Caki2 (cell line): ENCODE data around the gene PHF21A. TPM values are rescaled to one million over a fixed set of nuclear protein-coding genes. Genes with fewer than 3 reads are reported as not detected.

Experiments used
- DNase-seq: peaks from one replicate; pipeline ENCODE4 v3.0.0-alpha.2; 2015; ENCODE audit warnings: low read depth
- in situ Hi-C: cut with HindIII; loops from 2 replicates; pipeline ENCODE4 v1.10.0; 2016; ENCODE audit warnings: low sequenced_read_pairs, low pct_unique_long_range_greater_than_20kb, mixed read lengths
- total RNA-seq: library from RNA; depleted of rRNA; stranded (reverse); fragments of >200 nt; shearing (Covaris generic); gene quantifications from 2 replicates; pipeline ENCODE4 v1.2.3, GENCODE V29; 2014; ENCODE audit warnings: low replicate concordance

Gene PHF21A
- total RNA-seq, 1 experiment from 2014 or later = 12.0 TPM

DNA sequence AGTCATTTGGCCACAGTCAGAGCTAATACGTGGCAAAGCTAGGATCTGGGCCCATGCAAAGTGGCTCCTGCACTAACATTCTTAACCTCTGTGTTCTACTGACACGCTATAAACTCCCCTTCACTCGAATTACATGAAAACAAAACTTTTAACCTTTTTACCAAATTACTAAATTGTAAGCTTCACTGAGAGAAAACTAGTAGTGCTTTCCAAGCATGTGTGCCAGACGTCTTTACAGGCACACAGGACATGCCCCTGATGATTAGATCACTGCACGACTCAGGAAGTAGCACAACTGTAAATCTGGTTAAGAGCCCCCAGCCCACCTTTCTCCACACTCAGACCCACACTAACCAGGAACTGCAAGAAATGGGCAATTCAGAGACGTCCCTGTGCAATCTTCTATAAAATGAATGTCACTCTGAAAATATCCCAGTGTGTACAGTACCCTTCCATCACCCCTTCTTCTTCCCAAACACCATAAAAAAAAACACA, 16.1 kb downstream of the PHF21A start:
- no peak for DNase-seq
- in situ Hi-C loops = no loop called here

DNA sequence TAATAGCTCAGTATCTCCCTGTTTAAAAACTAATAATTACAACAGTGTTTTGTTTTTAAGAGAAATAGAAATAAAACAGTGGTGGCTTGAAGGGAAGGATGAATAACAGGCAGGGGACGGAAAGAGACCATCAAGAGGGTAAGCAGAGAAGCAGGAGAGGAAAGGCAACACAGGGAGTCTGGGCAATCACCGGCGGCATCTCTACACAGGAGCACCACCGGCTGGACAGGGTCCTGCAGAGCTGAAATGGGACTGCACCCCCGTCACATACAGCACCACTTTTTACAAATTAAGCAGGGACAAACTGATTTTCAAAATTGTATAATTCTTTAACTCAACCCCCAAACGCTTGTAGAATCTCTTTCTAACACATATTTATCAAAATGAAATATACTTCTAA, 18.4 kb downstream of the PHF21A start:
- in situ Hi-C loops = no loop called here
- DNase-seq = no peak

DNA sequence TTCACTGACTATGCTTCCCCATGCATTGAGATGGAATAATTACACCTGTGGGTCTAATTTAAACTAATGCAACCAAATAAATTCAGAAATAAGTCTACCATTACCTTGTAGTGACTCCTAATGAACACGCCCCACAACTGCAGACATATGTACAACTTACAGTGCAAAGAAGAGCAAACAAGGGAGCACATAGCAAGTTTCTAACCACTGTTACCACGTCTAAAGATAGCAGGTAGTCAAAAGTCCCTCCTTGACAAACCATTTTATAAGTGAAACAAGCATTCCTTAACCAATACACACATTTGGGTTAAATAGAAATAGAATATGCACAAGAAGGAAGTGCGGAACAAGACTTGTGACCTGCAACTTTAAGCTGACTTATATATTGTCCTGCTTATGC, 20.6 kb downstream of the PHF21A start:
- in situ Hi-C loops = no loop called here
- no peak for DNase-seq

DNA sequence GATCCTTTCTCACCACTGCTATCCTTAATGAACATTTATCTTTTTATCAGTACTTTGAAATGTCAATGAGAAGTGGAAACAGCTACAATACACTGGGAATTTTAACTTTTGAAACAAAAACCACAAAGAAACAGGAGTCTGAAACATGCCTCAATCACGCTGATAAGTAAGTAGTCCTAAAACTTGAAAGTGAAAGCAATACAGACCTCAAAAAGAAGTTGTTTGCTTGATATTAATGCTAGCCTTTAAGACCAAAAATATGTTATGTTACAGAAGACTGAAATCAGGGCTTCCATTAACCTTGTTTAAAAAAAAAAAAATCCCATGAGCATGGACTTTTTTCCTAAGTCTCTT, 21.3 kb downstream of the PHF21A start:
- in situ Hi-C loops = no loop called here
- no peak for DNase-seq

DNA sequence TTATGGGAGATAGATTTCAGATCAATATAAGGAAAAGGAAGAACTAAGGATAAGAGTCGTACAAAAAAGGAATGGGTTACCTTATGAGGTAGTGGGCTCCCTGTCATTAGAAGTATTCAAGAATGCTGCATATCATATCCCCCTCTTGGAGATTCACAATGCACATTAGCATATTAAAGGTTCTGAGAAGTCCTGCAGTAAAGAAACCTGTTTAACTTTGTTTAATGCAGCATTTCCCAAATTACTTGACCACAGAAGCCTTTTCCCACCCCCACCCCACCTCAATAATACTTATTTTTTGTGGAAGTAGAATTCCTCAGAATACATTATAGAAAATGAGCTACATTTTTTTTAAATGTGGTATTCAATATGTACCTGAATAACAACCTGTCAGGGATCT, 30.9 kb downstream of the PHF21A start:
- no peak for DNase-seq
- in situ Hi-C loops = no loop called here

DNA sequence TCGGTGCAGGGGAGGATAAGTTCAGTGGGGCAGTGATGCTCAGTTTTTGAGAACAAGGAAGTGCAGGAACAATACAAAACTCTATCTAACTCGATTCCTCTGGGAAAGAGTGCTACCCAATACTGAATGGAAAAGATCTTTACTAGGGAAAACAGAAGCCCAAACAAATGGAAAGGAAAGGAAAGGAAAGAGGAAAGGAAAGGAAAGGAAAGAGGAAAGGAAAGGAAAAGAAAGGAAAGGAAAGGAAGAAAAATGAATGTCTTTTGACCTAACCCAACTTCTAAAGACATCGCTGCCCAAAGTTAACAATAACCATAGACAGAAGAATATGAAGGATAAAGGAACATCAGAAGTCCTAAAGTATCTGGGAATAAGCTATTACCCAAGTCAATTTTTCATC, 41.6 kb downstream of the PHF21A start:
- in situ Hi-C loops = no loop called here
- no peak for DNase-seq

DNA sequence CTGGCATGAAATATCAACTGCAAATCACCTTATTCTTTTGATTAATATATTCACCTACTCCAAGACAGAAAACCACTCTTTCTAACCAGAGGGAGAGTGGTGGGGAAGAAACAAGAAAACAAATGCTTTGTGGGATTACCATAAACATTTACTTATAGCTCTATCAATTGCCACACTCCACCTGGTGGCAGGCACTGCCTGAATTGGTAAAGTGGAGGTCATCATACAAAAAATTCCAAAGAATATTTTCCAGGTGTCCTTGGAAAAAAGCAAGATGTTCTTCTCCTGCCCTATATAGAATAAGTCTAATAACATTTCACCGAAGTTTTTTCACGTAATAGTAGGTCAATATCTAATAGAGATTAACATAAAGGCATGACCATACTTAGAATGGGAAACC, 45.3 kb downstream of the PHF21A start:
- DNase-seq = no peak
- in situ Hi-C loops = no loop called here

DNA sequence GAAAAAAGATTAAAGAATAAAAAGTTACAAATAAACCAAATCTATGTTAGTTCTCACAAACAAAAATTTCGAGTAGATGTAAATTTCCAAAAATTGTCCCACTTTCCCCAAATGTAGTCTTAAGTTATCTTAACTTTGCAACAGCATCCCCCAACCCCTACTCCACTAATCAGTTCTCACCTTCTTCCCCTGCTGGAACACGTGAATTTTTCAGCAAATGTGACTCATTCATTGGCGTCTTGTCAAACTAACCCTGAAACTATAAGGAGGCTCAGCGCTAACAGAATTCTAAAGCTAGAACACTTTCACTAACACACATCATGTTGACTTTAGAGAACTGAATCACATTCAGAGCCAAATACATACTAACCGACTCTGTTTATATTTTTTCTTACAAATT, 46.1 kb downstream of the PHF21A start:
- no peak for DNase-seq
- in situ Hi-C loops = no loop called here

DNA sequence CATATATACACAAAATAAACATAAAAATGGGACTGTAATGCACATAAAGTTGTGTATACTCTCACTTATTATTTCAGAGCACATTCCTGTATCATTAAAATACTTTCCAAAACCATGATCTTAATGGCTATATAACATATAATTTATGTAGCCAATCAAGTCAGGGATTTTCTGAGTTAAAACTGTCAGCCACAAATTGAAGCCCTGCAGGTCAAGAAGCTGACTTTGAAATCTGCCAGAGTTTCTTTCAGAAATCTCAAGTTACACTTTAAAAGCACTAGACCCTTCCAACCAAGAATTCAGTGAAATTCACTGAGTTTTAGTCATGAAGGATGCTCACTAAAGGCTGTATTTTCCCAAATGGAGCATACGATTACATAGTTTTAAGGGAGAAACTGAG, 47.6 kb downstream of the PHF21A start:
- in situ Hi-C loops = no loop called here

DNA sequence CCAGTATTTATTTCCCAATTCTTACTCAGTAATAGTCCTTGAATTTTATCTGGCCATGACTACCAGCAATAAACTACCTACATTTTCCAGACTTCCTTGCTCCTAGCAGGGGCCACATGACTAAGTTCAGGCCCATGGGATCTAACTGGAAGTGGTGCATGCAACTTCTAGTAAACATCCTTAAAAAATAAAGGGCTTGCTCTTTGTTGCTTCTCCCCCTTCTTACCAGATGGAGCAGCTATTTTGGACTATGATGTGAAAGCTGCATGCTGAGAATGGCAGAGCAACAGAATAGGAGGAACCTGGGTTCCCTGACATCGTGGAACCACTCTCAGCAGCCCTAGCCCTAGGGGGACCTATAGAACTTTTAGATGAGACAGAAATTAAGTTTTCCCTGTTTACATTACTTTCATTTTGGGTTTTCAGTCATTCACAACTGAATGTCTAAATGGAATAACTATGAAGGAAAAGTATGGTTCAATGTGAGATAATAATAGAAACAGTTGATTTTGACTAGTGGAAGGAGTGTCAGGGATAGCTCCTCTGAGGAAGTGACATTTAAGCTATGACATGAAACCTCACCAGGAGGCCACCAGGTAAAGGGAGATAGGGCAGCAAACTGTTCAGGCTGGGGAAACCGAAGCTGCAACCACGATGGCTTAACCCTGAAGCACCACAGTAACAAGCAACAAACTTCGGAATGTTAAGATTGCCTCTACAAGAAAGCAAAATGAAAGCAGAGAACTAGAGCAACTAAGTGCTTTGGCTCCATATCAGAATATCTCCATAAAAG, 48.9 kb downstream of the PHF21A start:
- in situ Hi-C loops = no loop called here
- DNase-seq = no peak

More for the DNA sequence above, 47.6 kb downstream of the PHF21A start:
- no peak for DNase-seq

DNA sequence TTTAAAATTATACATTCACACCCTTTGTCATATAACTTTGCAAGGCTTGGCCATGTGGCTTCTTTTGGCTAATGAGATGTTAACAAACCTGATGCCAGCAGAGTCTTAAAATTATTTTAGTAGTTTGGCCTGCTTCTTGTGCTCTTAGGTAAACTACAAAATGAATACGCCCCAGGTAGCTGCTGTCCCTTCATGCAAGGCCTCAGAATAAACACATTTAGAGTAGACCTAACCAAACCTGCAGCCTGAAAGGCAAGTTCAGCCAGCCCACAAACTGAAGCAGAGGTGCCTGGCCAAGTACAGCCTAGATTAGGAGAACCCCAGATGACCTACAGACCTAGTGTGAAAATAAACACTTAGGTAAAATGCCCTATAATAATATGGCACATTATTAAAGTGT, 50.2 kb downstream of the PHF21A start:
- DNase-seq = no peak
- in situ Hi-C loops = no loop called here

DNA sequence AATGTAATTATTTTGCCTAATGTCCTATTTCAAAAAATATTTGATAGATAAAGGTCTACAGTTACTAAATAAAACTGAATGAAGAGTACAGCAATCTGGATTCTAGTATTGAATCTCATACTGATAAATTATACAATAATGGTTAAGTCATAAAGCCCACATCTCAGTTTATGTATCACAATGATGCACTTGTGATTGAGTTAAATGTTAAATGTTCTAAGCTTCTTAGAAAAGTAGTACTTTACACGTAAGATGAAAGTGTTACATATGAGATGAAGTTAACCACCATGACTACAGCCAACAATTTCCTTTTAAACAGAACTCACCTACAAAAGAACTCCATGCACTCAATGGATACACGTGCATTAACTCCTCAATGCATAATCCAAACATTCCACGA, 51.7 kb downstream of the PHF21A start:
- in situ Hi-C loops = no loop called here
- DNase-seq = no peak

DNA sequence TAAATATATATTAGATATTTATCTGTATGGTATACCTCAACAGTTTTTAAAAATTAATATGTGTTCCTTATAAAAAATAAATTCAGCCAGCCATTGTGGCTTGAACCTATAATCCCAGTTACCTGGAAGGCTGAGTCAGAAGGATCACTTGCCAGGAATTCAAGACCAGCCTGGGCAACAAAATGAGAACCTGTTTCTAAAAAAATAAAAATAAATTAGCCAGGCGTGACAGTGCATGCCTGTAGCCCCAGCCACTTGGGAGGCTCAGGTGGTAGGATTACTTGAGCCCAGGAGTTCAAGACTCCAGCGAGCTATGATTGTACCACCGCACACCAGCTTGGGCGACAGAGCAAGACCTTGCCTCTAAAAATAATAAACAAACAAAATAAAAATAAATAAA, 54.9 kb downstream of the PHF21A start:
- in situ Hi-C loops = no loop called here
- DNase-seq = peak; percentile 8

DNA sequence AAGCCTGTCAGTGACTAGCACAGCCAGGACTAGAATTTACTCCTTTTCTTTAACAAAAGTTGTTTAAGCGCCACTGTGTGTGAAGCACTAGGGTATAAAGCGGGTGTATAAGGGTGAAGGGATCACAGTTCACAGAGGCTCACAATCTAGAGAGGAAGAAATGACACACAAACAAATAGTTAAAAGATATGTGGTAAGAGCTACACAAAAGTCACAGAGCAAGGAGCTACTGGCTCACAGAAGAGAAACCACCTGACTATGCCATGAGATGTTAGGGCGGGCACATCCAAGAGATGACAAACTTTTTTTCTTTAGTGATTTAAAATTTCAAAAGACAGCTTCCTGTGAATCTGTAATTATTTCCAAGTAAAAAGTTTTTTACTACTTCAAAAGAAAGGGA, 55.6 kb downstream of the PHF21A start:
- in situ Hi-C loops = no loop called here
- no peak for DNase-seq

DNA sequence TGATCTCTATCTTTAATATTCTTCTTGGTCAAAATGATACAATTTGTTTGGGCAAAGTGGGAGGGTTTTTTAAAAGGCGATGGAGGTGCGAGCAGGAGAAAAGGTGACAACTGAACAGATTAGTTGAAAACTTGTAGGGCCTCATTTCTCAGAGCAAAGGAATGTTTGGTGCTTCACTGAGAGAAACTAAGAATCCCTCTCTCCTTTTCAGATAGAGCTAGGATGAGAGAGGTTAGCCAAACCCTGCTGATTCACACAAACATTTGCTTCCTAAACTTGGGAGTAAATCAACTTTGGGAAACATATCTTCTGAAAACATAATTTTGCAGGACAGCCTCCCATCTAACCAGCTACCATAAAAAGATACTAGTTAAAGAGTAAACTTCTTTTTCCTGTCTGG, 57.0 kb downstream of the PHF21A start:
- in situ Hi-C loops = no loop called here
- no peak for DNase-seq

DNA sequence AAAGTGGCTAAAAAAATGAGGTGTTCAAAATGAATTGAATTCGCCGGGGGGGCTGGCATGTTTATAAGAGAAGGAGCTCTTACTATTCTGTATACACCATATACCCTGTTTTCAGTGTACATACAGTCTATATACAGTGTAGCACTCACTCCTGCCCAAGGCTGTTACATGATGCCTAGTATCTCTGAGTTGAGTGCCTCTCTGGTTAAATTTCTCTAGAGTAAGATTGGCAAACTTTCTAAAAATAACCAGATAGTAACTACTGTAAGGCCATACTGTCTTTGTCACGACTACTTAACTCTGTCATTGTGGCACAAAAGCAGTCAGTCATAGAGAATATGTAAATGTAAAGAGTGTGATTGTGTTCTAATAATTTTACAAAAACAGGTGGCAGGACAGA, 58.1 kb downstream of the PHF21A start:
- in situ Hi-C loops = no loop called here
- no peak for DNase-seq

DNA sequence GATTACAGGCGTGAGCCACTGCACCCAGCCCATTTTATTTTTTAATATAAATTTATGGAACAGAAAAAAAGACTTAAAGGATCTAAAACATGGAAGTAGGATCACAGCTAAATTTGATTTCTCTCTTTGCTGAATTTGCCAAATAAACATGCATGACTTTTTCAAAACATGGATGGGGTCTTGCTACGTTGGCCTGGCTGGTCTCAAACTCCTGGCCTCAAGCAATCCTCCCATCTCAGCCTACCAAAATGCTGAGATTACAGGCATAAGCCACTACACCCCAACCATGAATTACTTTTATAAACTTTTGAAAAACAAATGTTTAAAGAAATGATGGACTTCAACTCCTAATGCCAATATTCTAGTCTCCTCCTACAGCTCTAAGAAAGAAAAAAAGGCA, 61.2 kb downstream of the PHF21A start:
- DNase-seq = no peak
- in situ Hi-C loops = no loop called here

DNA sequence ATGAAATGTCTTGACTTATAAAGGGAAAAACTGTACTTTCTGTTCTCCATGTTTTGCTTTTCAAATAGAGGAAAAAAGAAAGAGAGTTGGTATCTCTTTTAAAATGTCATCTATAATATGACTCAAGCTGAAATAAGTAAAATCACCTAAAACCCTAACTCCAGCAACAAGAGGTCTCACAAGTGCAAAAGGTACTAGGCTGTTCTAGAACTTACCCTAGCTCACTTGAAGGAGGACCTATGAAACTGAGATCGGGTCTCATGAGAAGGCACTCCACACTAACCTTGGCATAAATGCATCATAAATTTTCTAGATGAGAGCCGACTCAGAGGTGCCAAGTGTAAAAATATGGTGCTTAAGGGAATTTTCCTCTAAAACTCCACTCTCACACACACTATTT, 63.8 kb downstream of the PHF21A start:
- no peak for DNase-seq
- in situ Hi-C loops = no loop called here

DNA sequence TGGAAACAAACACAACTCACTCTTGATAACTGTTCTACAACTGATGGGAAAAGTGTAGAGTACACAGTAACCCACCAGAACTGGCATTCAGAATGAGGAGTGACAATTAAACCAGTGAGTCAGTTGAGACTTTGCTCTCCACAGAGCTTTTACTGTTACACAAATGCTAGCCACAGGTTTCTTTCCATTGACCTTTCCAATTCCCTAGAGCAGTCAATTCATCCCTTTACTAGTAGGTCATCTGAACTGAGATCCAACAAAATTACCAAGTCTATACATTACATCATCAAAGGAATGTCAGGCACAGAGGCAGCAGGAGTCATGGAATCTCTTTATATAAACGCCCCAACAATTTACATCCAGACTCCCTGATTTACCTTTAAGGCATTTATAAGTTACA, 65.9 kb downstream of the PHF21A start:
- DNase-seq = no peak
- in situ Hi-C loops = no loop called here

DNA sequence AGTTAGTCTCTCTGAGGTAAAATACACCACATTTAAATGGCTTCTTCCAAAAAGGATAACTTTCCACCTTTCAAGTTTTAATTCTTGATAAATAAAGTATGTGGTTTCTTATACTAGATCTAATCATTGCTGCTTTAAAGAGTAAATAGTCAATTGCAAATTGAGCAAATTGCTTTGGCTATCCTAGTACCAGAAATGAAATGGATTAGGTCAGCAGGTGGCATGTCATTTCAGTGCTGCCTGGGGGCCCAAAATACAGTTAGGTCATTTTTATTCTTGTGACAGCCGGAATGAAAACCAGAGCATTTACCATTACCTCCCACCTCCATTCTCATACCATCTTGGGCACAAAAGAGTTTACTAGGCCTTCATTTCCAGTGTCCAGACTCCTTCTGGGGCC, 70.2 kb downstream of the PHF21A start:
- in situ Hi-C loops = no loop called here

More for the DNA sequence above, 70.2 kb downstream of the PHF21A start:
- DNase-seq = no peak
